SK-N-DZ (cell line): ENCODE measurements around the gene RAPGEF5.

Experiments
- DNase-seq: peaks from one replicate; pipeline ENCODE4 v3.0.0-alpha.2; 2015; ENCODE audit warnings: low spot score

Gene RAPGEF5

GRCh38 chr7:22350466-22351328, 6.3 kb downstream of the RAPGEF5 start:
- DNase-seq, result peak; percentile 70

- DNase-seq, result no peak
Measured at GRCh38 chr7:22348379-22348778, 8.6 kb downstream of the RAPGEF5 start.

- DNase-seq, result no peak
Measured at GRCh38 chr7:22346383-22347107, 10.4 kb downstream of the RAPGEF5 start.

DNA sequence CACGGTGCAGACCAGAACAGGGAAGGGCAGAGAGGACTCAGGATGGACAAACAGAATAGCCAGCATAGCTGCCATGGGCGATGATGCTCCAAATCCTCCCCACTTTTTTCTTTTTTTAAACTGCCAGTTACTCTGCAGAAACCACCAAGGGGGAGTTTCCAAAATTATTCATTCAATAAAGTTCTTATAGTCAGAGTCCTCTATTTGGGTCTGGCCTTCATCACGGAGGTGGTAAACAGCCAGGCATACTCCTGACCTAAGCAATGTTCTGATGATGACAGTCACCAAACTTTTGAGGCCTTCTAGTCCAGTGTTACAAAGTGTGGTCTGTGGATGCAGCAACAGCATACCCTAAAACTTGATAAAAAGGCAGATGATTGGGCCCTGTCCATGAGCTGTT, 12.3 kb downstream of the RAPGEF5 start:
- no peak for DNase-seq

DNA sequence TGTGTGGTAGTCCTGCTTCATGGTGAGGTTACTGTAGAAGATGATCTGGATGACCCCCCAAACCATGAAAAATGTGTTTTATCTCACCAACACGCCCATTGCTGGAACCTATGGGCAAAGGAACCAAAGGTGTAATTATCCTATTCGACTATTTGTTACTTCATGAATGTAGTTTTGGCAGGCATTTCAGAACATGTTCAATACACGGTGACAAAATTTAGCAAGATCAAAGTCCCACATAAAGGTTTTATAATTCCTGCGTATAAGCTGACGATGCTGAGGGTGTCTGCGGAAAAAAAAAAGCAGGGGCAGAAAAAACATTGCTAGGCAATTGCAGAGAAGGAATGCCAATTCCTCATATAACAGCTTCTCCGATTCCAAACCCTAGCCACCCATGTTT, 13.3 kb downstream of the RAPGEF5 start:
- DNase-seq, result no peak

DNA sequence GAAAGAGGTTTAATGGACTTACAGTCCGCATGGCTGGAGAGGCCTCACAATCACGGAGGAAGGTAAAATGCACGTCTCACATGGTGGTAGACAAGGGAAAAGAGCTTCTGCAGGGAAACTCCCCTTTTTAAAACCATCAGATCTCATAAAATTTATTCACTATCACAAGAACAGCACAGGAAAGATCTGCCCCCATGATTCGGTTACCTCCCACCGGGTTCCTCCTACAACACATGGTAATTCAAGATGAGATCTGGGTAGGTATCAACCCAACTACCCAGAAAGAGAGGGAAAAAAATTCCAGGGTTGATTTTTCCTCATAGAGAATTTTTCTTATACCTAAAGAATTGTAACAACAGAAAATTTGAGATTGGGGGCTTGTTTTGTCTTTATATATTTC, 13.9 kb downstream of the RAPGEF5 start:
- DNase-seq, result no peak

DNA sequence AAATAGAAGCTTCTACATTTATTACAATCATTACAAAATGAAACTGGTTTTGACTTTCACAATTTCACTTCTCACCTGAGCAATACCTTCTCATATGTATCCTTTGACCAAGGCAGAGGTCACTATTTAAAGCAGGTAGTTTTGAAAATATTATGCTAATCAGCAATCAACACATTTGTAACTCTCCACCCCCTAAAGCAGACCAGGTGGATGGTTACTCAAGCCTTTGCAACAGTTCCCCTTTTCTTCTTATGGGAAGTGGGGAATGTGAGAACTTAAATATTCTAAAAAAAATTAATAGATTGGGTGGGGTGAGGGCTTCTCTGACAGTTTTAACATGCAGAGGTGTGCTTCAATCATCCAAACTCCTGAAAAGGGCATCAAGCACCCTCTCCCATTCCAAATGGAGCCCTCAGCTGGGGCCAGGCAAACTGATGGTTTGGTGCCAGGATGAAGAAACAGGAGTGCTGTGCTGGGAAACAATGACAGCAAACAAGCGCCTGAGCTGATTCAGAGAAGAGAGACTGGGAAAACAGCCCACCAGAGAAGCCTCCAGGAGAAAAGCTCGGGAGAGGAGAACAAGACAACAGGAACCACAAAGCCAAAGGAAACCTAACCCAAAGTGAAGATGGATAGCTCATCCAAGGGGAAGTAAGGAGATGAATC, 17.1 kb downstream of the RAPGEF5 start:
- DNase-seq, result no peak

DNA sequence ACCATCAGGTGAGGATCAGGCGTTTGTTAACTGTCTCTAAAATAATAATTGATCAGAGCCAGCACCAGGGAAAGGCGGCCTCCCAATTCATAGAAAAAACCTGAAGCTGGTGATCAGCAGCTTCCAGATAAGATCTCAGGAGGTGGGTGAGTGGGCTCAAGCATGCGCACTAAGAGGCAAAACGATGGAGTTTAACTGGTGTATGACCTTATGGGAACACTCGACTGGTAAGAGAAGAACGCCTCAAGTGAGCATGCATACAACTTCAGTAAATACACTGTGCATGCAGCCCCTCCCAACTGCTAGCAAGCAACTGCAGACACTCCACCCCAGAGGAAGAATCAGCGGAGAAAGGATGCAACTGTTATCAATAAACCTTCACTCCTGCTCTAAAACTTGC, 18.1 kb downstream of the RAPGEF5 start:
- peak; percentile 70 for DNase-seq

GRCh38 chr7:22338411-22338810, 18.5 kb downstream of the RAPGEF5 start:
- DNase-seq, result no peak

- DNase-seq, result no peak
Measured at GRCh38 chr7:22333680-22334141, 23.2 kb downstream of the RAPGEF5 start.

DNA sequence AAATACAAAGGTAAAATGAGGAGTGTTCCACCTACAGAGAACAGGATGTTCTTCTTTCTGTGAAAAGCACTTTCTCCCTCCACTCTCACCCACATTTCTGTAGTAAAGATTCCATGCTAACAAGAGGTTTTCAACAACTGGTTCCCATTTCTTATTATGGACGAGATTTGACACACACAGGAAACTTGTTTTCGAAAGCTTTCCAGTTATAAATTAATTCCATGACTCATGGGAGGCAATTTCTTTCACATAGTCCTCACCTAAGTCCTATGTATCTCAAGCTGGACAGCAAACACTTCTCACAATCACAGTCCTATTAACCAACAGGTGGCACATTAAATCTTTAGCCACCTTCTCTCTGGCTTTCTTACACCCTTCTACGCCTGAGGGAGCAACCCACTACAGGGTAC, 24.5 kb downstream of the RAPGEF5 start:
- no peak for DNase-seq

DNA sequence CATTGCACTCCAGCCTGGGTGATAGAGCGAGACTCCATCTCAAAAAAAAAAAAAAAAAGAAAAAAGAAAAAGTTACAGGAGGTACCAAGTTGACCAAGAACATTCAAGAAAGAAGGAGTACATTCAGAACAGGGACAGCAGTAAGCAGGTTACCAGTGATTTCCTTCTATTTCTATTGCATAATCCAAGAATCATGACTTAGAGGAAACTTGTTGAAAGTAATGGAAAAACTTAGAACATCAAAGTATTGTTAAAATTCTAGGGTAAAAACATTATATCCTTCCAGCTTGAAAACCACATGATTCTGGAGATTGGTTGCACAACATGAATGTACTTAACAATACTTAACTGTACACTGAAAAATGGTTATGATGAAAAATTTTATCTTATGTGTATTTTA, 25.2 kb downstream of the RAPGEF5 start:
- DNase-seq, result no peak

DNA sequence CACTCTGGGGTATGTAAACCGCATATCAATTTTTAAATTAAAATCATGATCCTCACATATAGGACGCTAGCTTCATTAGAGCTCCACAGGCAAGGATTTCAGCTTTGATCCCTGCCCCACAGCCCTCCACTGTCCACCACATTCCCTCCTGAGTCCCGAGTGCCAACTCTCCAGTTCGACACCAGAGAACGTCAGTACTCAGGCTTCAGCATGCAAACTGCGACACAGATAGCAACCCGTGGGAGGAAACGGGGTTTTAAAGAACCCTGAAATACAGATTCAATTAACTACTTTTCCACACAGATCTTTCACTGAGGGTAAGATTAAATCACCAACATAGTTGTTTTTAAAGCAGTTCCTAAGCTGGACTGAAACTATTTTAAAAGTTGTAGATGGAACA, 26.1 kb downstream of the RAPGEF5 start:
- no peak for DNase-seq

- no peak for DNase-seq
Measured at GRCh38 chr7:22329816-22330524, 27.0 kb downstream of the RAPGEF5 start.

DNA sequence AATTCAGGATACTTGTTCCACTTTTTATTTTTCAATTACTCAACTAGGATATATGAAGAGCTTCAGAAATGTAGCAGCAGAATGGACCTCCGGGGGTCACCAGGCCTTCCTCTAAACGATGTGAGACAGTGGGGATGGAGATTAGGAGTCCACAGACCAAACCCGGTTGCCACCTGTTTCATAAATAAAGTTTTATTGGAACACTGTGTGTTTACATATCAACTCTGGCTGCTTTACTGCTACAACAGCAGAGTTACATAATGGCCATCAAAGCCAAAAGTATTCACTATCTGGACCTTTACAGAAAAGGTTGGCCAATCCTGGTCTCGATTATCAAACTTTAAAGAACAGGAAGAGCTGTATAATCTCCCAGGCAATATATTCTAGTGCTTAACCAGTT, 30.8 kb downstream of the RAPGEF5 start:
- no peak for DNase-seq

GRCh38 chr7:22325671-22326070, 31.3 kb downstream of the RAPGEF5 start:
- DNase-seq, result no peak

- DNase-seq, result no peak
Measured at GRCh38 chr7:22323714-22324113, 33.2 kb downstream of the RAPGEF5 start.

DNA sequence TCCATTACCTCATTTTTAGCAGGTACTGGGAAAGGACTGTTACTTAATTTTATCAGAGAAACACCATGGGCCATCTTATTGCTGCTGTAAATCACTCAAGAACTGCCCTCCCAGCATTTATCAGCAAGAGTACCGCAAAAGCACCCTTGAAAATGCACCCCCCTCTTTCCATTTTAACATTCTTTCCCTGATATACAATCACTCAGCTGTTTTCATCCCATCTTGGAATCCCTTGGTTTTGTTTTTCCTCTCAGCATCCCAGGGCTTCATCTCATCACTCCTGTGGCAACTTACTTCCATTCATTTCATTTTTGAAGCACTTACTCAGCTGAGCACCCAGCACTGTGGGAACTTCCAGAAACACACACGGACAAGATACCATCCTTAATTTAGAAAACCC, 36.5 kb downstream of the RAPGEF5 start:
- no peak for DNase-seq

DNA sequence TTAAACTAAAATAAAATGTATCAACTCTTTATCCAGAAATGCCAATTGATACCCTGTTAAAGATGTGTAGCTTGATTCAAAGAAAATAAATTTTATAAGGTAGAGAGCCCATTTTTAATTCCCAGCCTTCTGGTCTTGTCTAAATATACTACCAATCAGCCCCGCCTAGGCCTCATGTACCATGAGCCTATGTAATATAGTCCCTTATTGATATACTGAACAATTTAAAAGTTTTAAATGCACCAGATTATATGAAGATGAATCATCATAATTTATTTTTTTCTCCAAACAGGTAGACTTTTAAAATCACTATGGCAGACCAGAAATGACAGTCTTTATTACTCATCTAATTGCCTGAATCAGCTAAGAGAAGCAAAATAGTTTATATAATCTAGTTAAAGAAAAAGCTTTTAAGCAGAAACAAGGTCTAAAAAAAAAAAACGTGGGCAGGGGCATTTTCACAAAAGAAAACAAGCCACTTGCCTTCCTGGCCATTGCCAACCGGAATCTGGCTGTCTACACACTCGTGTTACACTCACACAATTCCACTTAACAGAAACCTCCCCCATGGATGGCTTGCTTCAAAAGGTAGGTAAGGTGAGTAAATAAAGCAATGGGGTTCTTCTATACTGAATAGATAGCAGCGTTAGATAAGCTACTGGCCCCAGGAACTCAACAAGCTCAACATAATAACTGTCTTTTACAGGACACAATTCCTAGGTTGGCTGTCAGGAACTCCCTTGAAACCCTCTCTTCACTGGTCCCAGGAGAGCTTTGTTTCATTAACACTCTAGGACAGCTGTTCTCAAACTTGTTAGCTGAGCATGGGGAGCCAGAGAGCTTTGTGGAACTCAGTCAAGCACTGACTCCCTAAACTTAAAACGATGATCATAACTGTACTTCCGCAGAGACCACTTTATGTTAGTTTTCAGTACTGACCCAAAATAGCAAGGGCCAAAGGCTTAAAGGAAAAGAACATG, 37.2 kb downstream of the RAPGEF5 start:
- peak; percentile 45 for DNase-seq

DNA sequence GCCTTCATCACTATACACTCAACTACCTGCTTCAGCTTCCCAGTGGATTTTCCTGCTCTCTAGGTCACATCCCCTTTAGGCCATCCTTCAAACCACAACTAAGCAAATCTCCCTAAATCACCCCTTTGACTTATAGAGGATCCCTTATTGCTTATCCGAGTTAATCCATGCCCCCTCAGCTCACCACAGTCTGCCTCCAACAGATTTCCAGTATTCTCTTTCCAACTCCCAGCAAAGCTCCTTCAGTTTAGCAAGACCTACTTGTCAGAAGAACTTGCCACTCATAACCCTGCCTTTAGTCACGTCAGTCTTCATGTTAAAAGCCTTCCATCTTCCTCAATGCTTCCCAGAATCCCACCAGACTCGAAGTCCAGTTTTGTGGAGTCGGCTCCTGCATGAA, 38.6 kb downstream of the RAPGEF5 start:
- no peak for DNase-seq
